GM19468 (cell line): ENCODE measurements around the gene TUFT1.
"Not testable (repeated sequence)": the region's sequence is repeated elsewhere in the genome, so short reads cannot be mapped to it uniquely, and the experiment has no call there.

ENCODE experiments used
- ATAC-seq: cut with Tn5 transposase; IDR thresholded peaks from one replicate; pipeline ENCODE4 v1.9.1; 2021; ENCODE audit warnings: mild to moderate bottlenecking, moderate library complexity, moderate number of reproducible peaks; ENCODE audit not compliant: unreplicated experiment; ENCODE audit errors: extremely low read depth

TUFT1 gene

GRCh38 chr1:151574575-151575529 is 34.7 kb downstream of the TUFT1 start:
- ATAC-seq: no peak

GRCh38 chr1:151577173-151577572 is 37.1 kb downstream of the TUFT1 start:
- ATAC-seq: no peak

GRCh38 chr1:151578941-151579340 is 38.8 kb downstream of the TUFT1 start:
- ATAC-seq: no peak

GRCh38 chr1:151579436-151580225 is 39.5 kb downstream of the TUFT1 start:
- ATAC-seq: no peak

GRCh38 chr1:151581451-151581850 is 41.3 kb downstream of the TUFT1 start:
- ATAC-seq: no peak

GRCh38 chr1:151581921-151582320 is 41.8 kb downstream of the TUFT1 start:
- ATAC-seq: no peak

- ATAC-seq: no peak
Measured at GRCh38 chr1:151583796-151584195, 43.7 kb downstream of the TUFT1 start.

- ATAC-seq: no peak
Measured at GRCh38 chr1:151584278-151584677, 44.2 kb downstream of the TUFT1 start.

- no peak for ATAC-seq
Measured at GRCh38 chr1:151584780-151585179, 44.7 kb downstream of the TUFT1 start.

- ATAC-seq: no peak
Measured at GRCh38 chr1:151585622-151586021, 45.5 kb downstream of the TUFT1 start.

GRCh38 chr1:151590961-151591360 is 50.9 kb downstream of the TUFT1 start:
- ATAC-seq: no peak

GRCh38 chr1:151593730-151594129 is 53.6 kb downstream of the TUFT1 start:
- no peak for ATAC-seq

- no peak for ATAC-seq
Measured at GRCh38 chr1:151594143-151594625, 54.1 kb downstream of the TUFT1 start.

GRCh38 chr1:151596166-151596953 is 56.3 kb downstream of the TUFT1 start:
- ATAC-seq: no peak

- ATAC-seq: not testable (repeated sequence)
Measured at GRCh38 chr1:151602550-151602949, 62.4 kb downstream of the TUFT1 start.

- ATAC-seq: no peak
Measured at GRCh38 chr1:151604291-151604690, 64.2 kb downstream of the TUFT1 start.

- no peak for ATAC-seq
Measured at GRCh38 chr1:151606384-151606783, 66.3 kb downstream of the TUFT1 start.

- ATAC-seq: no peak
Measured at GRCh38 chr1:151606857-151607256, 66.7 kb downstream of the TUFT1 start.

- ATAC-seq: no peak
Measured at GRCh38 chr1:151610142-151610541, 70.0 kb downstream of the TUFT1 start.

GRCh38 chr1:151611288-151611790 is 71.2 kb downstream of the TUFT1 start:
- no peak for ATAC-seq
